ENCODE measurements around the gene KCNQ5. TPM values are rescaled to one million over a fixed set of nuclear protein-coding genes. Genes with fewer than 3 reads are reported as not detected.

KCNQ5 gene
- total and polyA plus RNA-seq, 2 donors (not counting 1 experiment from before 2014, with no cell fraction given), result 0.74 to 4.6 TPM

DNA sequence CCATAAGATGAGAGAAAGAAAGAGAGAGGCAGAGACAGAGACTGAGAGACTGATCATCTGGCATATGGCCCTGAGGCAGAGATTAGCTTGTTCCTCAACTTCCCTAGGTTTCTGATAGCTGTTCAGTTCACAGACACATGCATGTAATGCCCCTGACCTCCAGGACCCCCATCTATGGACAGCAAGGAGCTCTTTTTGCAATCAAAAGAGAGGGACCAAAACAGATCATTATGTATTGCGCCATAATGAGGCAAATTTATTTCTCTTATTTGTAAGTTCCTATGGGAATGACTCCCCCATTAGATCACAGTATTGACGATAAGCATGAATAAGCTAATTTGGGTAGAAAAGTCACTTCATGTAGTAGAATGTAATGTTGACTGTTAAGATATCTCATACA lies 25.6 kb downstream of the KCNQ5 start:
- Histone ChIP-seq H3K79me2 (ENCODE audit: control insufficient read depth, insufficient read depth, low read length) (no peaks in the 10 kb centered on the region), H3K4me1 (ENCODE audit: control insufficient read depth, extremely low read depth, insufficient read depth, low read length) (peaks cover 3% of the 10 kb centered on the region), H3K4me2 (ENCODE audit: extremely low read depth, insufficient read depth, low read length) (no peak overlapping the region), H3K9ac (ENCODE audit: insufficient read depth, low read length) (no peak overlapping the region), H2AFZ (ENCODE audit: low read length) (no peak overlapping the region), H3K9me3 (ENCODE audit: control insufficient read depth, insufficient read depth, low read depth, low read length) (no peaks in the 10 kb centered on the region), H3K36me3 (ENCODE audit: control insufficient read depth, insufficient read depth, low read length) (no peaks in the 10 kb centered on the region), H3K4me3 (replicated peaks in 1 of 4; ENCODE audit: control extremely low read depth in 1 of 4, insufficient read depth in 1 of 4, low read depth in 3 of 4, low read length in 4 of 4) (no peak overlapping the region), H3K27ac (ENCODE audit: insufficient read depth, low read length) (no peak overlapping the region), H3K27me3 (ENCODE audit: control insufficient read depth, insufficient read depth, low read length) (no peaks in the 10 kb centered on the region), H4K20me1 (ENCODE audit: control insufficient read depth, extremely low read depth, insufficient read depth, low read length) (no peaks in the 10 kb centered on the region)
- no peak for DNase-seq (ENCODE audit: low read depth in 2 of 2)
- no peak for TF ChIP-seq EZH2 (IDR thresholded peaks at IDR 0.05; ENCODE audit: low read length, missing control alignments)
- TF ChIP-seq, protein P1, sequence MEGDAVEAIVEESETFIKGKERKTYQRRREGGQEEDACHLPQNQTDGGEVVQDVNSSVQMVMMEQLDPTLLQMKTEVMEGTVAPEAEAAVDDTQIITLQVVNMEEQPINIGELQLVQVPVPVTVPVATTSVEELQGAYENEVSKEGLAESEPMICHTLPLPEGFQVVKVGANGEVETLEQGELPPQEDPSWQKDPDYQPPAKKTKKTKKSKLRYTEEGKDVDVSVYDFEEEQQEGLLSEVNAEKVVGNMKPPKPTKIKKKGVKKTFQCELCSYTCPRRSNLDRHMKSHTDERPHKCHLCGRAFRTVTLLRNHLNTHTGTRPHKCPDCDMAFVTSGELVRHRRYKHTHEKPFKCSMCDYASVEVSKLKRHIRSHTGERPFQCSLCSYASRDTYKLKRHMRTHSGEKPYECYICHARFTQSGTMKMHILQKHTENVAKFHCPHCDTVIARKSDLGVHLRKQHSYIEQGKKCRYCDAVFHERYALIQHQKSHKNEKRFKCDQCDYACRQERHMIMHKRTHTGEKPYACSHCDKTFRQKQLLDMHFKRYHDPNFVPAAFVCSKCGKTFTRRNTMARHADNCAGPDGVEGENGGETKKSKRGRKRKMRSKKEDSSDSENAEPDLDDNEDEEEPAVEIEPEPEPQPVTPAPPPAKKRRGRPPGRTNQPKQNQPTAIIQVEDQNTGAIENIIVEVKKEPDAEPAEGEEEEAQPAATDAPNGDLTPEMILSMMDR (conservative IDR thresholded peaks at IDR 0.05 in 1 of 2, IDR thresholded peaks at IDR 0.05 in 1 of 2; ENCODE audit: low read depth in 1 of 2, low read length in 2 of 2), result no peak

DNA sequence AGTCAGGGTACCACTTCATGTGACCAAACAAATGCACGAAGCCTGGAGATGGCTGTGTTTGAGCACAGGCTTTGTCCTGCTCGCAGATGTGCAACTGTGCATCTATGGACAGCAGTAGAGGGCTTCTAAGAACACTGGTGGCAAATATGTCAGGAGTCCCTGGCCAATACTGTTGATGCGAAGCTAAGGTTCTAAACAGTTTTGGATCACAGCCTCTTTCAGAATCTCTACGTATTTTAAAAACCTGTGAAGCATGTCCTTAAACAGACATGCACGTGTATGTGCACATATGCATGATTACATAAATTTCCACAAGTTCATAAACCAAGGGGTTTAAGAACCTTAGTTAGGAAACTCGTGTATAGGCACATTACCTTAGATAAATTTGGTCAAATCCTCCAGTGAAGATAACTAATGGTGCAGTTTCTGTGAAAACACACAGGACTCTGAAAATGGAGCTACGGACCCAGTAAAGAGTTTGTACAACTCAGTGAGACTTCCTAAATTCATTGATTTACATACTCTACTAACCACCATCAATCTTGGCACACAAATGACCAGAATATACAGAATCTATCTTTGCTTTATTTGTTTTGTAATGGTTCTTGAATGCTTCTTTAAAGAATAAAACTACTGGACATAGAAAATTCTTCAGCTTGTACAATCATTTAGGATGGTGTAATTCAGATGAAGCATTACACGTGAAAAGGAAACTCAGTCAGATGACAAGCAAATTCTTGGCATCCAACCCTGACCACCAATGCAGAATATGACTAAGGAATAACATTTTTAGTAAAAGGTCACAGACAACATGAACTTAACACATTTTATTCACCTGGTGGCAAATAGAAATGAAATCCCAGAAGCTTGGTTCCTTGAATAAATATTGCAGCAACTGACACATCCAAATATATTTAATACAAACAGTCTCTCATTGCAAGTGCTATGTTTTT lies 27.4 kb downstream of the KCNQ5 start:
- peak overlapping the region; percentile 15 for H3K4me2 ChIP-seq (ENCODE audit: extremely low read depth, insufficient read depth, low read length)
- no peak overlapping the region for H2AFZ ChIP-seq (ENCODE audit: low read length)
- no peaks in the 10 kb centered on the region for H3K79me2 ChIP-seq (ENCODE audit: control insufficient read depth, insufficient read depth, low read length)

DNA sequence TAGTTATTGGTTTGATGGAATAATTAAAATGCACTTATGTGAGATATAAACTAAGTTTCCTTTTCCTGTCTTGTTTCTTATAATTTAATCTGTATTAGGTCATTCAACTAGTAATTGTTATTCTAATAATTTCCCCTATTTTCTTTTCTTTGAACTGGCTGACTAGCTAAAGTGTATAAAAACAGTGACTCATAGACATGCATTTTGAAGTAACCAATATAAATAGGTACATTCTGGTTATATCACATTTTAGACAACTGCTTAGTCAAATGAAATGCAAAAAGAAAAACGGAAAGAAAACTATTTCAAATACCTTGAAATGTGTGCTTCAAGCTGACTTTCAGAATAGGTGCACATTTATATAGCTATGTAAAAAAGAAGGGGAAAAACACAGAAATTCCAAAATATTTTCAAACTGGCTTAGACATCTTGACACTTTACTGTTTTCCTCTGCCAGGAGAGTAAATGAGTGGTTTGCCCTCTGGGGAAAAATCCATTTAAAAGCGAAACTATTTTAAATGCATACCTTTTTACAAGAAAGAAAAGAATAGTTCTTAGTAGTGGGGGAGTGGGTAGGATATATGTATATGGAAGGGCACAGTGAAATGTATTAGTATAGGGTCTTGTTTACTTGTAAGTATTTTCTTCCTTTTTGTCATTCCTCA lies 28.3 kb downstream of the KCNQ5 start:
- H3K4me3 ChIP-seq (replicated peaks in 1 of 4; ENCODE audit: control extremely low read depth in 1 of 4, insufficient read depth in 1 of 4, low read depth in 3 of 4, low read length in 4 of 4), result no peak overlapping the region

More for the DNA sequence above, 27.4 kb downstream of the KCNQ5 start:
- peak; percentile 75 to 87 for DNase-seq (ENCODE audit: low read depth in 2 of 2)
- H3K27me3 ChIP-seq (ENCODE audit: control insufficient read depth, insufficient read depth, low read length), result no peaks in the 10 kb centered on the region
- no peak overlapping the region for H3K27ac ChIP-seq (ENCODE audit: insufficient read depth, low read length)
- TF ChIP-seq, protein P1 (conservative IDR thresholded peaks at IDR 0.05 in 1 of 2, IDR thresholded peaks at IDR 0.05 in 1 of 2; ENCODE audit: low read depth in 1 of 2, low read length in 2 of 2), result no peak
- H3K4me1 ChIP-seq (ENCODE audit: control insufficient read depth, extremely low read depth, insufficient read depth, low read length), result peaks cover 3% of the 10 kb centered on the region
- H3K36me3 ChIP-seq (ENCODE audit: control insufficient read depth, insufficient read depth, low read length), result no peaks in the 10 kb centered on the region
- H3K9me3 ChIP-seq (ENCODE audit: control insufficient read depth, insufficient read depth, low read depth, low read length), result no peaks in the 10 kb centered on the region
- H3K4me3 ChIP-seq (replicated peaks in 1 of 4; ENCODE audit: control extremely low read depth in 1 of 4, insufficient read depth in 1 of 4, low read depth in 3 of 4, low read length in 4 of 4), result no peak overlapping the region
- no peaks in the 10 kb centered on the region for H4K20me1 ChIP-seq (ENCODE audit: control insufficient read depth, extremely low read depth, insufficient read depth, low read length)
- H3K9ac ChIP-seq (ENCODE audit: insufficient read depth, low read length), result no peak overlapping the region

More for the DNA sequence above, 28.3 kb downstream of the KCNQ5 start:
- no peaks in the 10 kb centered on the region for H4K20me1 ChIP-seq (ENCODE audit: control insufficient read depth, extremely low read depth, insufficient read depth, low read length)
- peaks cover 3% of the 10 kb centered on the region for H3K4me1 ChIP-seq (ENCODE audit: control insufficient read depth, extremely low read depth, insufficient read depth, low read length)
- H3K9ac ChIP-seq (ENCODE audit: insufficient read depth, low read length), result no peak overlapping the region
- no peaks in the 10 kb centered on the region for H3K9me3 ChIP-seq (ENCODE audit: control insufficient read depth, insufficient read depth, low read depth, low read length)
- no peaks in the 10 kb centered on the region for H3K36me3 ChIP-seq (ENCODE audit: control insufficient read depth, insufficient read depth, low read length)
- no peak overlapping the region for H3K27ac ChIP-seq (ENCODE audit: insufficient read depth, low read length)
- no peaks in the 10 kb centered on the region for H3K79me2 ChIP-seq (ENCODE audit: control insufficient read depth, insufficient read depth, low read length)
- DNase-seq (ENCODE audit: low read depth in 2 of 2), result peak in 1 of 2 donors; percentile 48
- no peak overlapping the region for H2AFZ ChIP-seq (ENCODE audit: low read length)
- TF ChIP-seq EZH2 (IDR thresholded peaks at IDR 0.05; ENCODE audit: low read length, missing control alignments), result no peak
- TF ChIP-seq, protein P1 (conservative IDR thresholded peaks at IDR 0.05 in 1 of 2, IDR thresholded peaks at IDR 0.05 in 1 of 2; ENCODE audit: low read depth in 1 of 2, low read length in 2 of 2), result no peak
- H3K27me3 ChIP-seq (ENCODE audit: control insufficient read depth, insufficient read depth, low read length), result no peaks in the 10 kb centered on the region
- H3K4me2 ChIP-seq (ENCODE audit: extremely low read depth, insufficient read depth, low read length), result no peak overlapping the region
